K562 (cell line): ENCODE measurements around the gene MND1. TPM values are rescaled to one million over a fixed set of nuclear protein-coding genes. Genes with fewer than 3 reads are reported as not detected.

Source experiments
- CBX1 ChIP-seq: sonication (generic); IDR thresholded peaks from 2 replicates; pipeline ENCODE4 v1.6.1; 2016; ENCODE audit warnings: antibody characterized with exemption, low read depth, mild to moderate bottlenecking
- CTCF ChIP-seq, 3 experiments: IDR thresholded peaks in 2 of 3; conservative IDR thresholded peaks in 1 of 3; 2 replicates each; pipeline ENCODE4 v1.5.1; 2011 to 2012; ENCODE audit warnings: low read length in 3 of 3, mild to moderate bottlenecking in 3 of 3, control low read depth in 2 of 3, improper control_type of control experiment in 1 of 3, inconsistent platforms in 1 of 3, low read depth in 1 of 3, mixed read lengths in 1 of 3, moderate library complexity in 1 of 3; ENCODE audit not compliant: insufficient read depth in 2 of 3
- DIDO1 ChIP-seq: fragments of 450-650 bp; IDR thresholded peaks from 2 replicates; pipeline ENCODE4 v1.6.1; 2016; ENCODE audit warnings: low read depth, missing biosample characterization, missing genetic modification characterization
- HDAC1 ChIP-seq, 2 experiments: fragments of 450-650 bp; IDR thresholded peaks; 2 replicates each; pipeline ENCODE4 v1.6.1; 2016 to 2017; ENCODE audit warnings: inconsistent platforms in 1 of 2, mild to moderate bottlenecking in 1 of 2, moderate library complexity in 1 of 2
- HMGXB4 ChIP-seq: sonication (generic); formaldehyde crosslinking; IDR thresholded peaks from 2 replicates; pipeline ENCODE4 v1.8.1; 2023; ENCODE audit warnings: mild to moderate bottlenecking, missing genetic modification reagents
- KDM5B ChIP-seq: fragments of 200-600 bp; sonication (generic); IDR thresholded peaks from 2 replicates; pipeline ENCODE4 v1.6.1; 2012; ENCODE audit warnings: low read depth, mild to moderate bottlenecking, moderate library complexity, low read length, control low read depth, inconsistent platforms; ENCODE audit not compliant: insufficient replicate concordance
- PURB ChIP-seq: sonication (generic); formaldehyde crosslinking; IDR thresholded peaks from 2 replicates; pipeline ENCODE4 v1.9.0; 2021; ENCODE audit warnings: low read depth, mild to moderate bottlenecking, missing genetic modification reagents
- SP1 ChIP-seq: sonication (generic); formaldehyde crosslinking; IDR thresholded peaks from 2 replicates; pipeline ENCODE4 v1.8.1; 2022; ENCODE audit warnings: mild to moderate bottlenecking, missing genetic modification reagents
- ZNF318 ChIP-seq, 2 experiments: fragments of 450-650 bp; IDR thresholded peaks; 2 replicates each; pipeline ENCODE4 v1.6.1; 2016; ENCODE audit warnings: mild to moderate bottlenecking in 2 of 2, borderline replicate concordance in 1 of 2, low read depth in 1 of 2, moderate library complexity in 1 of 2
- ZNF740 ChIP-seq, 3 experiments: fragments of 200-800 bp in 1 of 3; sonication (Bioruptor generic) in 1 of 3; sonication (generic) in 1 of 3; formaldehyde crosslinking in 1 of 3; IDR thresholded peaks; 2 replicates each; pipeline versions ENCODE4 v1.6.1 to v1.8.0; 2016 to 2022; ENCODE audit warnings: mild to moderate bottlenecking in 2 of 3, missing compliant biosample characterization in 2 of 3, missing genetic modification characterization in 2 of 3, missing genetic modification reagents in 1 of 3
- ZNF764 ChIP-seq: fragments of 250-450 bp; sonication (Bioruptor Pico); IDR thresholded peaks from 2 replicates; pipeline ENCODE4 v1.4.0; 2020; ENCODE audit warnings: low read depth, mild to moderate bottlenecking, moderate library complexity
- polyA plus RNA-seq, 8 experiments: library from polyadenylated mRNA; depleted of rRNA in 4 of 8; stranded (reverse) in 5 of 8; unstranded in 3 of 8; fragments of >200 nt; fragmentation: Nextera tagmentation in 2 of 8; fragmentation: Illumina TruSeq in 1 of 8; extraction: Ambion mirVana in 2 of 8; extraction: Trizol in 1 of 8; gene quantifications; 2 replicates each; pipeline versions ENCODE4 v1.2.1 to v1.2.3, GENCODE V29; 2011 to 2014; ENCODE audit warnings: inconsistent platforms in 1 of 8, missing spikeins in 1 of 8
- total RNA-seq, 7 experiments: library from RNA; depleted of rRNA in 6 of 7; stranded (reverse); fragments of >200 nt in 6 of 7; fragmentation: Illumina TruSeq in 2 of 7; extraction: Trizol in 2 of 7; gene quantifications; 2 replicates each; pipeline versions ENCODE4 v1.2.1 to v1.2.3, GENCODE V29; 2011 to 2021; ENCODE audit warnings: low replicate concordance in 1 of 7

Gene MND1
- total and polyA plus RNA-seq, 9 of the 15 experiments (the other 6 are each of a cell fraction or from before 2014, with no cell fraction given): 35.3 to 94.1 (median 59.9) TPM

DNA sequence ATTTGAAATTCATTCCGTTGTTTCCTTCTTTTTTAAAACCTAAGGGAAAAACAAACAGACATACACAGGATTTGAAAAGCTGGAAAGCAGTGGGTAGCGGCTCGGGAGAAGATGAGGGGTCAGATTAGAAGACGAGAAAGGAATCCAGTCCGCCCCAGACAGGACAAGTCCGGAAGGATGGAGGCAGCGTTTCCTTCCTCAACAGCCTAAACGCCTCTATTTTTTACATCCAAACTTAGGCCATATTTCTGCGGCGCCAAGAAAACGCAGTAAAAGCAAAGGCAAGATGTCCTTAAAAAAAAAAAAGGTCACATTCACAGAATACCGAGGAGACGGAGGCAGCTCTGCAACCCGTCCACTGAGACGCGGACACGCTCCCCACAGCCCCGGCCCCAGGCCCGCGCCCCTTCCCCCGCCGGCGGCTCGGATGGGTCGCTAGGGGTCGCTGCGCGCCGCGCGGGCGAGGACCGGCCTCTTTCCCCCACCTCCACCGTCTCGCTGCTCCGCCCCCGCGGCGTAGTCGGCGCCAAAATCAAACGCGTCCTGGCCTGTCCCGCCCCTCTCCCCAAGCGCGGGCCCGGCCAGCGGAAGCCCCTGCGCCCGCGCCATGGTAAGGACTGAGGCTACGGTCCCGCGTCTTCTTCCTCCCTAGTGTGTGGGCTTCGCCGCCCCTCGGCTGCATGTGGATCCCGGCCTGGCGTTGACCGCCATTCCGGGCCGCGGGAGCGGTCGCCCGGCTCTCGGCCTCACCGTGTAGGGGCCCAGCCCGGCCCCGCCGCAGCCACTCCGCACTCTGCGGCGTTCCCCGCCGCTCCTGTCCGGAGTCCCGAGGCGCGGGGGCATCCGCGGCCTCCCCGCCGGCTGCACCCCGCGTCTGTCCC lies at the start of gene MND1 (continued):
- no peak for TF ChIP-seq ZNF318 (IDR thresholded peaks at IDR 0.05; ENCODE audit: borderline replicate concordance in 1 of 2, low read depth in 1 of 2)
- TF ChIP-seq ZNF740 (CRISPR knock-in tag; IDR thresholded peaks at IDR 0.05): 0 out of 2 replicates have a peak, but pooled peaks have one; percentile 50
- no peak for TF ChIP-seq ZNF740 (tag; IDR thresholded peaks at IDR 0.05)
- peak; percentile 95 for TF ChIP-seq CBX1
- TF ChIP-seq CTCF (IDR thresholded peaks at IDR 0.05 in 2 of 3, conservative IDR thresholded peaks at IDR 0.05 in 1 of 3; ENCODE audit: insufficient read depth in 2 of 3, low read depth in 1 of 3, low read length in 3 of 3): peak; percentile 76 to 89 (median 81)
- peak; percentile 72; the same call in 1 of the 2 replicates for TF ChIP-seq SP1 (CRISPR knock-in tag)
- peak; percentile 70 for TF ChIP-seq KDM5B
- peak in 1 of 2 experiments; percentile 97; a peak in 2 of 4 replicates for TF ChIP-seq HDAC1 (IDR thresholded peaks at IDR 0.05)
- no peak for TF ChIP-seq ZNF764 (CRISPR knock-in tag)
- no peak for TF ChIP-seq PURB (CRISPR knock-in tag)
- TF ChIP-seq HMGXB4 (CRISPR knock-in tag): peak; percentile 37; the same call in 1 of the 2 replicates
- no peak for TF ChIP-seq DIDO1 (tag)
